Measurements from ENCODE around the gene LGR6. TPM values are rescaled to one million over a fixed set of nuclear protein-coding genes. Genes with fewer than 3 reads are reported as not detected.

LGR6 gene
- total and polyA plus RNA-seq, 10 of the 15 experiments (the other 5 are each of a cell fraction or from before 2014, with no cell fraction given) = not detected

- in situ Hi-C loops (cut with MboI) (no loop called here), intact Hi-C loops (cut with micrococcal nuclease; ENCODE audit: unreplicated experiment) (no loop called here)
- ATAC-seq (no peak), DNase-seq (ENCODE audit: low read depth, low spot score) (no peak), FAIRE-seq (no peak)
- BruUV-seq (replicated peaks) = no TSS peak
- Histone ChIP-seq H3K4me3 (no peak overlapping the region), H3K4me2 (ENCODE audit: control insufficient read depth, insufficient read depth) (no peak overlapping the region), H3K27ac (ENCODE audit: control insufficient read depth, insufficient read depth) (no peak overlapping the region), H3K79me2 (ENCODE audit: control insufficient read depth, insufficient read depth, low read length) (no peaks in the 10 kb centered on the region), H3K27me3 (replicated peaks in 1 of 2; ENCODE audit: control insufficient read depth in 2 of 2, insufficient read depth in 2 of 2, low read length in 1 of 2) (no peaks in the 10 kb centered on the region), H3K4me1 (ENCODE audit: control insufficient read depth, insufficient read depth, low read length) (peaks cover 31% of the 10 kb centered on the region), H3K9ac (ENCODE audit: control insufficient read depth, insufficient read depth, low read length) (no peak overlapping the region), H2AFZ (ENCODE audit: control insufficient read depth, low read depth, low read length) (no peak overlapping the region), H3K9me3 (replicated peaks; ENCODE audit: control insufficient read depth, insufficient read depth, low read length) (no peaks in the 10 kb centered on the region), H3K36me3 (ENCODE audit: control insufficient read depth in 2 of 2, insufficient read depth in 2 of 2, low read length in 1 of 2) (no peaks in the 10 kb centered on the region), H4K20me1 (ENCODE audit: control insufficient read depth, insufficient read depth) (no peaks in the 10 kb centered on the region)
- no peak for TF ChIP-seq ZSCAN29 (IDR thresholded peaks at IDR 0.05)
- TF ChIP-seq MTA3 (IDR thresholded peaks at IDR 0.05; ENCODE audit: borderline replicate concordance, low read length) = no peak
- no peak for TF ChIP-seq ZBED1 (IDR thresholded peaks at IDR 0.05; ENCODE audit: borderline replicate concordance)
- no peak for TF ChIP-seq CBX3 (IDR thresholded peaks at IDR 0.05; ENCODE audit: borderline replicate concordance, low read depth)
- no peak for TF ChIP-seq STAT3 (IDR thresholded peaks at IDR 0.05; ENCODE audit: low read depth, low read length)
- no peak for TF ChIP-seq RB1 (IDR thresholded peaks at IDR 0.05; ENCODE audit: borderline replicate concordance)
- TF ChIP-seq KAT2A (conservative IDR thresholded peaks at IDR 0.05; ENCODE audit: control insufficient read depth, low read depth, low read length) = no peak
- ChIA-PET RAD21 (ENCODE audit: unreplicated experiment) (no interaction called here), POLR2A (no interaction called here), CTCF (interaction anchor here (6.4 to 9.2 kb wide), 2 partner anchors 13 to 17 kb away, joined by 66 to 171 read pairs; no protein-coding TSS in a partner anchor), SMC1A (ENCODE audit: uncharacterized antibody, unreplicated experiment) (no interaction called here)
- 73% methylated on average over 18 of the region's 18 CpGs for WGBS (ENCODE audit: insufficient coverage, insufficient replicate concordance, low lambda C conversion rate, missing lambda C conversion rate)
Observed at GRCh38 chr1:202167708-202168415, 25.7 kb upstream of the LGR6 start.

DNA sequence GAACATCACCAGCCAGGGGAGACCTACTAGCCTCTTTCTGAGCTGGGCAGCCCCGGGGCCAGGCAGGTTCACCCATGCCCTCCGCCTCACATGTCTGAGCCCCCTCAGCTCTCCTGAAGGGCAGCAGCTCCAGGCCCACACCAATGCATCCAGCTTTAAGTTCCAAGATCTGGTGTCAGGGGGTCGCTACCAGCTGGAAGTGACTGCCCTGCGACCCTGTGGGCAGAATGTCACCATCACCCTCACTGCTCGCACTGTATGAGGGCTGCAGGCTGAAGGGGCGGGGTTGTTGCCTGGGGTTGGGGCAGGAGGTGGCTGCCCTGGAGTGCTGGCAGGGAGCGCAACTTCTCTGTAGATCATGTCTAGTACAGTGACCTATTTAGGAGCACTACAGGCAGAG is 24.7 kb upstream of the LGR6 start:
- FAIRE-seq (no peak), DNase-seq (ENCODE audit: low read depth, low spot score) (no peak), ATAC-seq (no peak)
- RAD21 ChIA-PET (ENCODE audit: unreplicated experiment) = no interaction called here
- TF ChIP-seq ZBED1 (IDR thresholded peaks at IDR 0.05; ENCODE audit: borderline replicate concordance) (no peak), RCOR1 (conservative IDR thresholded peaks at IDR 0.05; ENCODE audit: low read depth, low read length) (no peak), YY1 (IDR thresholded peaks at IDR 0.05; ENCODE audit: low read depth, low read length) (no peak), CREB1 (IDR thresholded peaks at IDR 0.05; ENCODE audit: low read depth) (no peak), SMAD1 (IDR thresholded peaks at IDR 0.05; ENCODE audit: low read depth, partially characterized antibody) (no peak)
- BruUV-seq (replicated peaks) = no TSS peak
- H4K20me1 ChIP-seq (ENCODE audit: control insufficient read depth, insufficient read depth) = no peaks in the 10 kb centered on the region
- no peak overlapping the region for H2AFZ ChIP-seq (ENCODE audit: control insufficient read depth, low read depth, low read length)
- SMC1A ChIA-PET (ENCODE audit: uncharacterized antibody, unreplicated experiment) = no interaction called here
- in situ Hi-C loops (cut with MboI) (no loop called here), intact Hi-C loops (cut with micrococcal nuclease; ENCODE audit: unreplicated experiment) (no loop called here)
- H3K36me3 ChIP-seq (ENCODE audit: control insufficient read depth in 2 of 2, insufficient read depth in 2 of 2, low read length in 1 of 2) = no peaks in the 10 kb centered on the region
- H3K4me2 ChIP-seq (ENCODE audit: control insufficient read depth, insufficient read depth) = no peak overlapping the region
- H3K4me1 ChIP-seq (ENCODE audit: control insufficient read depth, insufficient read depth, low read length) = peaks cover 21% of the 10 kb centered on the region
- H3K4me3 ChIP-seq = no peak overlapping the region
- no peaks in the 10 kb centered on the region for H3K27me3 ChIP-seq (replicated peaks in 1 of 2; ENCODE audit: control insufficient read depth in 2 of 2, insufficient read depth in 2 of 2, low read length in 1 of 2)
- CTCF ChIA-PET = interaction anchor here (0.7 to 0.9 kb wide), 2 partner anchors 9 to 16 kb away, joined by 3 read pairs; partner anchors contain the start of gene PTPN7
- H3K9me3 ChIP-seq (replicated peaks; ENCODE audit: control insufficient read depth, insufficient read depth, low read length) = no peaks in the 10 kb centered on the region
- 61% methylated on average over 7 of the region's 7 CpGs for WGBS (ENCODE audit: insufficient coverage, insufficient replicate concordance, low lambda C conversion rate, missing lambda C conversion rate)
- no peaks in the 10 kb centered on the region for H3K79me2 ChIP-seq (ENCODE audit: control insufficient read depth, insufficient read depth, low read length)
- POLR2A ChIA-PET = no interaction called here
- no peak overlapping the region for H3K27ac ChIP-seq (ENCODE audit: control insufficient read depth, insufficient read depth)
- H3K9ac ChIP-seq (ENCODE audit: control insufficient read depth, insufficient read depth, low read length) = no peak overlapping the region
